Esophagus muscularis mucosa (tissue), 4 donors: ENCODE results near the gene RBM20. TPM values are rescaled to one million over a fixed set of nuclear protein-coding genes. Genes with fewer than 3 reads are reported as not detected.

Source experiments
- DNase-seq: peaks from one replicate; pipeline ENCODE4 v3.0.0-alpha.2; 2017; ENCODE audit errors: extremely low spot score
- H3K27ac ChIP-seq, 4 donors: fragments of 200-600 bp; sonication (generic); replicated peaks in 1 of 4; 1 replicate in 3 of 4; 2 replicates in 1 of 4; pipeline ENCODE4 v1.5.1; 2016 to 2019; ENCODE audit warnings: mild to moderate bottlenecking in 1 of 4
- H3K27me3 ChIP-seq, 4 donors: fragments of 200-600 bp; sonication (generic); one replicate each; pipeline versions ENCODE4 v1.5.1 to v1.6.0; 2016 to 2019
- H3K36me3 ChIP-seq, 4 donors: fragments of 200-600 bp; sonication (generic); one replicate each; pipeline ENCODE4 v1.5.1; 2016 to 2019
- H3K4me1 ChIP-seq, 4 donors: fragments of 200-600 bp; sonication (generic); one replicate each; pipeline ENCODE4 v1.5.1; 2016 to 2019
- H3K4me3 ChIP-seq, 4 donors: fragments of 200-600 bp; sonication (generic); 1 replicate in 2 of 4; 2 replicates in 2 of 4; pipeline ENCODE4 v1.5.1; 2016 to 2019; ENCODE audit warnings: mild to moderate bottlenecking in 4 of 4, moderate library complexity in 1 of 4
- H3K9me3 ChIP-seq, 4 donors: fragments of 200-600 bp; sonication (generic); 1 replicate in 3 of 4; 2 replicates in 1 of 4; pipeline ENCODE4 v1.5.1; 2016 to 2019
- EP300 ChIP-seq: sonication (generic); formaldehyde crosslinking; IDR thresholded peaks from one replicate; pipeline ENCODE4 v1.6.1; 2017; ENCODE audit warnings: antibody characterized with exemption
- POLR2A ChIP-seq: fragments of 450-650 bp; IDR thresholded peaks from one replicate; pipeline ENCODE4 v1.6.1; 2017; ENCODE audit warnings: antibody characterized with exemption, moderate library complexity, mild to moderate bottlenecking, low read depth
- POLR2AphosphoS5 ChIP-seq, 2 donors: sonication (generic); formaldehyde crosslinking; IDR thresholded peaks; one replicate each; pipeline ENCODE4 v1.6.1; 2017; ENCODE audit warnings: antibody characterized with exemption in 2 of 2
- WGBS: methylation state at CpG from one replicate; pipeline ENCODE4 v1.1.5; 2018; 5-methylcytosine and 5-hydroxymethylcytosine counted together
- intact Hi-C: fragments of 100-400 bp; cut with DNase I; formaldehyde crosslinking; loops from one replicate; pipeline ENCODE4 v1.15.1; 2023
- small RNA-seq, 3 donors: library from RNA; depleted of rRNA; stranded (forward); fragments of <200 nt; gene quantifications; one replicate each; pipeline ENCODE3, GENCODE V24; 2016
- total RNA-seq, 4 donors: library from RNA; depleted of rRNA; stranded (reverse); fragments of >200 nt; gene quantifications; one replicate each; pipeline versions ENCODE4 v1.1.0 to v1.2.1, GENCODE V29; 2016
- TF ChIP-seq, protein P1 (sequence below), 3 experiments: fragments of 200-600 bp in 2 of 3; fragments of 450-650 bp in 1 of 3; sonication (generic) in 2 of 3; IDR thresholded peaks; one replicate each; pipeline ENCODE4 v1.5.1; 2017 to 2019; ENCODE audit warnings: antibody characterized with exemption in 3 of 3, mild to moderate bottlenecking in 2 of 3, moderate library complexity in 1 of 3

RBM20 gene
- total RNA-seq, 4 donors from 2014 or later, result 5.3 to 7.7 (median 5.8) TPM

DNA sequence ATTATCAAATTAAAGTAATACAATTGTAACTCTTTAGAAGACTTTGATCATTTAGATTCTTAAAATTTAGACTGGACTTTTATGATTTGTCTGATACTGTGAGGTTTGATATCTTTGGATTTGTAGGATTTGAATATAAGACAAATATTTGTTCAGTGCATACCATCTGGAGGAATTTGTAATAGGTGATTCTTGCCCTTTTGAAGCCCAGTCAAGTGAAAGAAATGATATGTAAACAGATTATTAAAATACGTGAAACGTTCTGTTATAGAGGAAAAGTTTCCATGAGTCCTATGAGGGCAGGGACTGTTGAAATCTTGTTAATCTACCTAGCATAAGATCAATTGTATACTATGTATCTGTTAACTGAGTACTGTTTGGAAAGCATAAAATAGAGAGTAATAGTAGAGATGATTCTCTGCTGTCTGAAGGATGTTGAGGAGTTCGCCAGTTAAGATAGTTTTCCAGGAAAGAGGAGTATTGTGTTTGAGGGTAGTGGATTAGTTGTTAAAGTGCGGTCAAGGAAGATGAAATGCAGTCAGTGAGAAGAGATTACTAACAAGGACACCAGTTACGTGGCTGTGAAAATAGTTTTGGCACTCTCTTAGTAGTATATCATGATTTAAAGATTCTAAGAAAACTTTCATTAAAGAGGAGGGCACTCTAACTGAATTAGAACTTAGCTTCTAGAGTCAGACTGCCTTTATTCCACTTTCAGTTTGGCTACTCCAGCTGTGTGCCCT lies 242.0 kb downstream of the RBM20 start:
- Histone ChIP-seq H3K4me3 (no peak overlapping the region), H3K27me3 (no peaks in the 10 kb centered on the region), H3K27ac (peak overlapping the region; percentile 25 to 70 (median 62)), H3K4me1 (peaks cover 0 to 46% (median 32%) of the 10 kb centered on the region in 4 donors), H3K36me3 (peaks cover 8 to 80% (median 43%) of the 10 kb centered on the region in 4 donors), H3K9me3 (no peaks in the 10 kb centered on the region)
- no peak for DNase-seq
- TF ChIP-seq, protein P1, sequence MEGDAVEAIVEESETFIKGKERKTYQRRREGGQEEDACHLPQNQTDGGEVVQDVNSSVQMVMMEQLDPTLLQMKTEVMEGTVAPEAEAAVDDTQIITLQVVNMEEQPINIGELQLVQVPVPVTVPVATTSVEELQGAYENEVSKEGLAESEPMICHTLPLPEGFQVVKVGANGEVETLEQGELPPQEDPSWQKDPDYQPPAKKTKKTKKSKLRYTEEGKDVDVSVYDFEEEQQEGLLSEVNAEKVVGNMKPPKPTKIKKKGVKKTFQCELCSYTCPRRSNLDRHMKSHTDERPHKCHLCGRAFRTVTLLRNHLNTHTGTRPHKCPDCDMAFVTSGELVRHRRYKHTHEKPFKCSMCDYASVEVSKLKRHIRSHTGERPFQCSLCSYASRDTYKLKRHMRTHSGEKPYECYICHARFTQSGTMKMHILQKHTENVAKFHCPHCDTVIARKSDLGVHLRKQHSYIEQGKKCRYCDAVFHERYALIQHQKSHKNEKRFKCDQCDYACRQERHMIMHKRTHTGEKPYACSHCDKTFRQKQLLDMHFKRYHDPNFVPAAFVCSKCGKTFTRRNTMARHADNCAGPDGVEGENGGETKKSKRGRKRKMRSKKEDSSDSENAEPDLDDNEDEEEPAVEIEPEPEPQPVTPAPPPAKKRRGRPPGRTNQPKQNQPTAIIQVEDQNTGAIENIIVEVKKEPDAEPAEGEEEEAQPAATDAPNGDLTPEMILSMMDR (IDR thresholded peaks at IDR 0.05), result no peak
- no peak for TF ChIP-seq POLR2AphosphoS5 (IDR thresholded peaks at IDR 0.05)
- no peak for TF ChIP-seq POLR2A
- TF ChIP-seq EP300, result no peak
- 46% methylated on average over 5 of the region's 5 CpGs for WGBS
- intact Hi-C loops, result no loop called here

DNA sequence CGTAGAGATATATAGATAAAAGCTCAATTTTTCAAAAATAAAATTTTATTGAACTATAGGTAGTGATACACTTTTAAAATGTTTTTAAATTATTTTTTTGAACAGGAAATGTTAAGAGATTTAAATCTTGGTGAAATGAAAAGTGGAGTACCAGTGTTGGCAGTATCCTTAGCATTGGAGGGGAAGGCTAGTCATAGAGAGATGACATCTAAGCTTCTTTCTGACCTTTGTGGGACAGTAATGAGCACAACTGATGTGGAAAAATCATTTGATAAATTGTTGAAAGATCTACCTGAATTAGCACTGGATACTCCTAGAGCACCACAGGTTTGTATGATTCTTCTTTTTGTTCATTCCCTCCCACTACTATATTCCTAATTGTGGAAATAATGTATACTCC lies 243.4 kb downstream of the RBM20 start:
- Histone ChIP-seq H3K9me3 (no peaks in the 10 kb centered on the region), H3K27me3 (no peaks in the 10 kb centered on the region), H3K4me3 (no peak overlapping the region), H3K36me3 (peaks cover 8 to 71% (median 39%) of the 10 kb centered on the region in 4 donors), H3K27ac (no peak overlapping the region), H3K4me1 (peaks cover 0 to 39% (median 34%) of the 10 kb centered on the region in 4 donors)
- intact Hi-C loops, result no loop called here
- DNase-seq, result no peak
- whole genome bisulfite sequencing, result 98% methylated on average over 1 of the region's 1 CpG
- TF ChIP-seq, protein P1 (IDR thresholded peaks at IDR 0.05), result no peak
- TF ChIP-seq EP300, result no peak
- no peak for TF ChIP-seq POLR2AphosphoS5 (IDR thresholded peaks at IDR 0.05)
- no peak for TF ChIP-seq POLR2A

Small RNAs within 50 kb of the gene (small RNA-seq; reads per million reads assigned to genes)
- 0 reads per million in 3 donors for gene RF00019
- gene RN7SKP288, result 0 reads per million in 3 donors
- gene RNA5SP327, result 0 reads per million in 3 donors

Other genes with a start within 250 kb of the RBM20 start
- gene DUSP5, start 146.4 kb upstream of the RBM20 start, total RNA-seq, result 10 to 100 TPM in 1 of 4 donors, 1 to 10 TPM in 3; 3.8 to 25.7 (median 4.6) TPM
- gene SMC3, start 76.6 kb upstream of the RBM20 start, total RNA-seq, result 10 to 100 TPM; 27.7 to 50.2 (median 39.5) TPM
- 10 to 100 TPM; 65.6 to 97.7 (median 78.3) TPM for gene PDCD4, start 227.6 kb downstream of the RBM20 start, total RNA-seq